ENCODE results near the gene PCDHA7.
"Not testable (repeated sequence)": the region's sequence is repeated elsewhere in the genome, so short reads cannot be mapped to it uniquely, and the experiment has no call there.

The PCDHA7 gene

GRCh38 chr5:140862441-140863295 is 28.6 kb downstream of the PCDHA7 start:
- no peak for DNase-seq (ENCODE audit: low read depth)

GRCh38 chr5:140868721-140869554 is 34.9 kb downstream of the PCDHA7 start, which contains the start of gene PCDHA11:
Gene PCDHA11 (plus strand): TSS chr5:140868957. CDS start chr5:140869104, 147 bp downstream.
- DNase-seq (ENCODE audit: low read depth) = no peak

GRCh38 chr5:140869555-140869886 is 35.5 kb downstream of the PCDHA7 start:
- no peak for DNase-seq (ENCODE audit: low read depth)

GRCh38 chr5:140870221-140871201 is 36.4 kb downstream of the PCDHA7 start:
- no peak for DNase-seq (ENCODE audit: low read depth)

- no peak for DNase-seq (ENCODE audit: low read depth)
Measured at GRCh38 chr5:140875085-140876065, 41.3 kb downstream of the PCDHA7 start, which contains the start of gene PCDHA12. Gene PCDHA12 (plus strand): TSS chr5:140875308. CDS start chr5:140875473, 165 bp downstream.

GRCh38 chr5:140876541-140877261 is 42.6 kb downstream of the PCDHA7 start:
- not testable (repeated sequence) for DNase-seq (ENCODE audit: low read depth)

GRCh38 chr5:140877262-140877581 is 43.2 kb downstream of the PCDHA7 start:
- DNase-seq (ENCODE audit: low read depth) = no peak

- DNase-seq (ENCODE audit: low read depth) = no peak
Measured at GRCh38 chr5:140881889-140882590, 48.0 kb downstream of the PCDHA7 start, which contains the start of gene PCDHA13. Gene PCDHA13 (plus strand): TSS chr5:140882124. CDS start chr5:140882269, 145 bp downstream.

- DNase-seq (ENCODE audit: low read depth) = no peak
Measured at GRCh38 chr5:140882591-140882899, 48.5 kb downstream of the PCDHA7 start.

GRCh38 chr5:140883373-140883772 is 49.3 kb downstream of the PCDHA7 start:
- no peak for DNase-seq (ENCODE audit: low read depth)

GRCh38 chr5:140883927-140884697 is 50.0 kb downstream of the PCDHA7 start:
- DNase-seq (ENCODE audit: low read depth) = no peak
